8988T (cell line): ENCODE measurements around the gene HILPDA.
"Not testable (repeated sequence)": the region's sequence is repeated elsewhere in the genome, so short reads cannot be mapped to it uniquely, and the experiment has no call there.

ENCODE experiments used
- DNase-seq: peaks from one replicate; pipeline ENCODE4 v3.0.0; 2011

Gene HILPDA

GRCh38 chr7:128466871-128467270 is 11.2 kb downstream of the HILPDA start:
- DNase-seq = not testable (repeated sequence)

- peak; percentile 39 for DNase-seq
Observed at GRCh38 chr7:128476402-128477335, 21.0 kb downstream of the HILPDA start, which contains the start of gene METTL2B. Gene METTL2B (plus strand): TSS chr7:128476748. CDS start chr7:128476766, 18 bp downstream.

DNA sequence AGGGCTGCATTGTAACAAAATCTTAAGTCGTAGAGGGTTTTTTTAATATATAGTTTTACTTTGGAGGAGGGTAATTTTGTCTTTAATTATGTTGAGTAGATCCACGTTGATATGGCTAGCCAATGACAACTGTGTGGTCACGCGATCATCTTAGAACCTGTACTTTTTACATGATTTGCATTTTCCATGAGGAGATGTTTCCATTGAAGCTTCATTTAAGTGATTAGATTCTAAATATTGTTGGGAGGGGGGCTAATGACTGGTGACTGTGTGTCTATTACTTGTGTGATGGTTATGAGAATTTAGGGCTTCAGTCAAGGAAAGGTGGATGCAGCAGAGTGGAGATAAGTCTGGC is 21.6 kb downstream of the HILPDA start:
- DNase-seq = not testable (repeated sequence)

DNA sequence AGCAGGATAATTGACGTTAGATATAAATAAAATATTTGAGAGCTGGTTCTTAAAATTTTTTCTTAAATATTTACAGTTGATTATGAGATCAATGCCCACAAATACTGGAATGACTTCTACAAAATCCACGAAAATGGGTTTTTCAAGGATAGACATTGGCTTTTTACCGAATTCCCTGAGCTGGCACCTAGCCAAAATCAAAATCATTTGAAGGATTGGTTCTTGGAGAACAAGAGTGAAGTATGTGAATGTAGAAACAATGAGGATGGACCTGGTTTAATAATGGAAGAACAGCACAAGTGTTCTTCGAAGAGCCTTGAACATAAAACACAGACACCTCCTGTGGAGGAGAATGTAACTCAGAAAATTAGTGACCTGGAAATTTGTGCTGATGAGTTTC is 23.4 kb downstream of the HILPDA start:
- DNase-seq = not testable (repeated sequence)

DNA sequence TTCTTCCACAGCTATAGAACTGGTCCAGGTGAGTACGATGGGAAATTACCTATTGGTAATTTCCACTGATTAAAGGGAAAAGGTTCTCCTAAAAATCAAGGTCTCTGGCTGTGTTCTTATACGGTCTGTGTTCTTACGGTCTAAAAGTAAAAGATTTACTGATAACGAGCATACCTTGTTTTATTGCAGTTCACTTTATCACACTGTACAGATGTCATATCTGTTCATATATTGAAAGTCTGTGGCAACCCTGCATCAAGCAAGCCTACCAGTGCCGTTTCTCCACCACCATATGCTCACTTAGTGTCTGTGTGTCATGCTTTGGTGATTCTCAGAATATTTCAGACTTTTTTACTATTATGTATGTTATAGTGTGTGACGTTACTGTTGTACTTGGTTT is 32.5 kb downstream of the HILPDA start:
- not testable (repeated sequence) for DNase-seq

DNA sequence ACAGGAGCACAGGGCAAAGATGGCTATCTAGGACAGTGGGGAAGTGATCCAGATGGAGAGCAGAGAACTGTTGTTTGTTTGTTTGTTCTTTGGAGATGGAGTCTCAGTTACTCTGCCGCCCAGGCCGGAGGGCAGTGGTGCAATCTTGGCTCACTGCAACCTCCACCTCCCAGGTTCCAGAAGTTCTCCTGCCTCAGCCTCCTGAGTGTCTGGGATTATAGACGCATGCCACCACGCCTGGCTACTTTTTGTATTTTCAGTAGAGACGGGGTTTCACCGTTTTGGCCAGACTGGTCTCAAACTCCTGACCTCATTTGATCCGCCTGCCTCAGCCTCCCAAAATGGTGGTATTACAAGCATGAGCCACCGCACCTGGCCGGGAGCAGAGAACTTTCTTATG is 41.7 kb downstream of the HILPDA start:
- no peak for DNase-seq

DNA sequence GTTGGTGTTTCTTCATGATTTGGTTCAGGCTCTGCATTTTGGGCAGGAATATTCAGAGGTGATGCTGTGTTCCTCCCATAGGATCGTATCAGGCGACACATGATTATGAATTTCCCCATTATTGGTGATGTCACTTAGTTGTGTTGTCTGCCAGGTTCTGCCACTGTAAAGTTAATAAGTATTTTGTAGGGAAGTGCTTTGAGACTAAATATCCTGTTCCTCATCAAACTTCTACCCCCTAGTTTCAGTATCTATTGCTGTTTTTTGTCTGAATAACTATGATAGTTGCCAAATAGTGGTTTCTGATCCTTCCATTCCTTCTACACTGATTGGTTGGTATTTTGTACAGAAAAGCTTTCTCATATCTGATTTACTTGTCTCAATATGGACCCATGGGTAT is 49.7 kb downstream of the HILPDA start:
- DNase-seq = not testable (repeated sequence)

GRCh38 chr7:128506819-128507218 is 51.1 kb downstream of the HILPDA start:
- not testable (repeated sequence) for DNase-seq

DNA sequence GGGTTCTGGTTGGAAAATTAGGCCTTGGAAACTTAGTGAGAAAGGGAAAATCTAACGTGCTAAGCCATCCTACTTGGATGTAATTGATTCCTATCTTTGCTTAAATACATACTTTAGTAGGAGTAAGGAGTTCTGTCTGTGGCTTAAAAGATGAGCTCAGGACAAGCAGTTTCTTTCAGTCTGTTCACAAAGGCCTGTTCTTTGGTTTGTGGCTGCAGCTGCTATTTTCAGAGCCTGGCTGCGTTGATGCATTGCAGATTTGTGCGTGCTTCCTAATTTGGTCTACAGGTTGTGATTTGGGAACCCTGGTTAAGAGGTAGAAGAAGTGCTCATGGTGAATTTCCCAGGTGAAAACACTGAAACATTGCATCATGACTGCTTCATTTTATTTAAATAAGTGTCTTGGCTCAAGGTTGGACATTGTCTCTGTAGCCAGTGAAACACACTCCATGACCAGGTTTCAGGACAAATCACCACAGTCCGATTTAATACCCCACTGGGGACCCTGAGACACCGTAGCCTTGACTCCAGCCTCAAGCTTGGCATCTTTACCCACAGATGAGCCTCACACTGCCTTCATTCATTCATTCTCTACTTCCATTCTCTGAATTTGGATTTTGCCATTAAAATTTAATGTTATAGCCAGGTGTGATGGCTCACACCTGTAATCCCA is 51.8 kb downstream of the HILPDA start:
- DNase-seq = not testable (repeated sequence)
